ENCODE measurements around the gene MYPN. TPM values are rescaled to one million over a fixed set of nuclear protein-coding genes. Genes with fewer than 3 reads are reported as not detected.

The MYPN gene
- polyA plus RNA-seq, 2 of the 4 experiments (the other 2 are of a cell fraction) = 1.5 to 2.1 TPM

GRCh38 chr10:68103261-68103878 lies 5.9 kb upstream of the MYPN start (continued):
- TF ChIP-seq BCL3 (IDR thresholded peaks at IDR 0.05) = no peak
- no peak for TF ChIP-seq HOXB5 (CRISPR knock-in tag; IDR thresholded peaks at IDR 0.05)
- TF ChIP-seq FOSL2 (IDR thresholded peaks at IDR 0.05) = no peak
- TF ChIP-seq FOSL2 (CRISPR knock-in tag; IDR thresholded peaks at IDR 0.05) = no peak

- FAIRE-seq (peak; percentile 7), ATAC-seq (no peak; a peak in 1 of 6 replicates), DNase-seq (ENCODE audit: low read depth in 1 of 2, low spot score in 1 of 2) (no peak)
- Histone ChIP-seq H3K27ac (peak overlapping the region; percentile 26 to 68; a peak in 5 of 6 replicates), H3K9me3 (no peaks in the 10 kb centered on the region), H3K4me3 (no peak overlapping the region), H3K4me1 (peaks cover 75% of the 10 kb centered on the region), H3K4me2 (peak overlapping the region; percentile 11; the same call in 1 of the 3 replicates)
- TF ChIP-seq KDM5A (IDR thresholded peaks at IDR 0.05) (no peak), ZNF302 (CRISPR knock-in tag; IDR thresholded peaks at IDR 0.05) (no peak), FOSL2 (IDR thresholded peaks at IDR 0.05) (no peak), FOSL2 (CRISPR knock-in tag; IDR thresholded peaks at IDR 0.05) (no peak), SREBF2 (IDR thresholded peaks at IDR 0.05) (no peak), NFE2L2 (conservative IDR thresholded peaks at IDR 0.05; ENCODE audit: low read length) (no peak), CBX8 (IDR thresholded peaks at IDR 0.05) (no peak), MAFK (IDR thresholded peaks at IDR 0.05; ENCODE audit: partially characterized antibody) (no peak), PBX3 (IDR thresholded peaks at IDR 0.05) (no peak), CHD4 (IDR thresholded peaks at IDR 0.05; ENCODE audit: borderline replicate concordance) (no peak), ATOH8 (CRISPR knock-in tag; IDR thresholded peaks at IDR 0.05; ENCODE audit: low read depth) (no peak), SMC3 (IDR thresholded peaks at IDR 0.05) (no peak), REST (IDR thresholded peaks at IDR 0.05) (no peak), HOXB5 (CRISPR knock-in tag; IDR thresholded peaks at IDR 0.05) (no peak), ZC3H11A (IDR thresholded peaks at IDR 0.05) (no peak), CTCF (IDR thresholded peaks at IDR 0.05) (no peak), PHF8 (IDR thresholded peaks at IDR 0.05; ENCODE audit: borderline replicate concordance, low read depth) (no peak), EP300 (IDR thresholded peaks at IDR 0.05) (no peak), ZSCAN20 (CRISPR knock-in tag; IDR thresholded peaks at IDR 0.05) (no peak), CHD2 (IDR thresholded peaks at IDR 0.05; ENCODE audit: low read length, partially characterized antibody) (no peak), RFX5 (IDR thresholded peaks at IDR 0.05) (no peak)
- ChIA-PET POLR2A (no interaction called here), CTCF (interaction anchor here (1.0 to 4.2 kb wide), 2 partner anchors 18 to 52 kb away, joined by 3 to 15 read pairs; no protein-coding TSS in a partner anchor)
- WGBS (ENCODE audit: missing lambda C conversion rate) = 89% methylated on average over 3 of the region's 3 CpGs
Observed at GRCh38 chr10:68103901-68104300, 5.4 kb upstream of the MYPN start.
